Measurements from ENCODE around the gene OLFML2B. TPM values are rescaled to one million over a fixed set of nuclear protein-coding genes. Genes with fewer than 3 reads are reported as not detected.

OLFML2B gene
- total RNA-seq, 1 experiment from 2014 or later, result 1.4 TPM

GRCh38 chr1:161953256-161953920 is 70.3 kb downstream of the OLFML2B start:
- no peak overlapping the region for H2BK5ac ChIP-seq (ENCODE audit: insufficient read length, low read length)
- no peak overlapping the region for H2BK20ac ChIP-seq (ENCODE audit: low read depth, low read length, poor library complexity, severe bottlenecking)
- no peak overlapping the region for H3K14ac ChIP-seq (ENCODE audit: insufficient read depth, low read length)
- H4K8ac ChIP-seq (replicated peaks; ENCODE audit: insufficient read length, low read depth, low read length), result no peak overlapping the region
- DNase-seq, result no peak
- no peaks in the 10 kb centered on the region for H3K9me3 Mint-ChIP-seq
- H3K36me3 Mint-ChIP-seq (ENCODE audit: insufficient read depth in 1 of 3, low read depth in 3 of 3), result no peaks in the 10 kb centered on the region
- TF ChIP-seq CTCF (conservative IDR thresholded peaks at IDR 0.05), result no peak
- H3K4me1 ChIP-seq (ENCODE audit: insufficient read depth, low read length), result no peaks in the 10 kb centered on the region
- no peak overlapping the region for H3K56ac ChIP-seq (ENCODE audit: insufficient read length, low read depth, low read length)
- H3K4me3 Mint-ChIP-seq, result no peak overlapping the region
- H3K18ac ChIP-seq (ENCODE audit: insufficient read length, low read depth, low read length), result no peak overlapping the region
- peaks cover 4 to 11% of the 10 kb centered on the region in 2 experiments for H3K4me1 Mint-ChIP-seq
- H3T11ph ChIP-seq (ENCODE audit: low read length), result no peak overlapping the region
- H3K79me2 ChIP-seq (ENCODE audit: insufficient read depth, low read length), result no peaks in the 10 kb centered on the region
- H2BK120ac ChIP-seq (ENCODE audit: low read depth, low read length, poor library complexity, severe bottlenecking), result no peak overlapping the region
- H3K79me1 ChIP-seq (ENCODE audit: insufficient read depth, low read depth, low read length, poor library complexity, severe bottlenecking), result no peaks in the 10 kb centered on the region
- no peak overlapping the region for H4K91ac ChIP-seq (ENCODE audit: insufficient read length, low read depth, low read length)
- no peak overlapping the region for H2BK12ac ChIP-seq (ENCODE audit: insufficient read length, low read depth, low read length)
- H2BK15ac ChIP-seq (ENCODE audit: low read depth, low read length), result no peak overlapping the region
- H3K27me3 ChIP-seq (ENCODE audit: insufficient read depth, low read length), result no peaks in the 10 kb centered on the region
- no peak overlapping the region for H3K23ac ChIP-seq (ENCODE audit: insufficient read length, low read depth, low read length)
- no peak overlapping the region for H3K4me2 ChIP-seq (ENCODE audit: insufficient read depth, insufficient read length, low read length)
- no peak overlapping the region for H3K4ac ChIP-seq (ENCODE audit: low read depth, low read length)
- no peak overlapping the region for H3K27ac ChIP-seq (ENCODE audit: insufficient read length, low read depth, low read length)
- WGBS (ENCODE audit: extremely low coverage, insufficient read length, low lambda C conversion rate), result no CpG with 5 or more reads among the region's 5 CpGs
- H3K27me3 Mint-ChIP-seq (ENCODE audit: low read depth), result no peaks in the 10 kb centered on the region
- H4K5ac ChIP-seq (ENCODE audit: insufficient read length, low read depth, low read length), result no peak overlapping the region
- H3K9me3 ChIP-seq (ENCODE audit: control insufficient read depth, low read depth, low read length), result no peaks in the 10 kb centered on the region
- no peak overlapping the region for H3K27ac Mint-ChIP-seq
- no peaks in the 10 kb centered on the region for H4K20me1 ChIP-seq (ENCODE audit: control insufficient read depth, insufficient read depth, insufficient read length)
- no peak overlapping the region for H2AK5ac ChIP-seq (ENCODE audit: insufficient read length, low read length)
- H3K23me2 ChIP-seq (ENCODE audit: insufficient read length, low read depth, low read length, poor library complexity, severe bottlenecking), result no peaks in the 10 kb centered on the region
- H2AFZ ChIP-seq (ENCODE audit: low read length), result no peak overlapping the region
- H3K9ac ChIP-seq (ENCODE audit: extremely low read depth, insufficient read length, low read length), result no peak overlapping the region

Measured in H9 (cell line).